H9 (cell line): ENCODE results near the gene STK11. TPM values are rescaled to one million over a fixed set of nuclear protein-coding genes. Genes with fewer than 3 reads are reported as not detected.

Experiments used
- DNase-seq: peaks from one replicate; pipeline ENCODE4 v3.0.0-alpha.2; 2017
- H2AFZ ChIP-seq: one replicate; pipeline ENCODE4 v1.6.1; 2013; ENCODE audit warnings: mild to moderate bottlenecking, low read length, control low read depth, moderate library complexity
- H2AK5ac ChIP-seq: 2 replicates; pipeline ENCODE4 v1.6.1; 2013; ENCODE audit warnings: low read length, control low read depth, mixed read lengths; ENCODE audit not compliant: insufficient read length
- H2BK120ac ChIP-seq: one replicate; pipeline ENCODE4 v1.6.1; 2013; ENCODE audit warnings: low read depth, mild to moderate bottlenecking, low read length, control low read depth, inconsistent platforms; ENCODE audit not compliant: poor library complexity, severe bottlenecking
- H2BK12ac ChIP-seq: 2 replicates; pipeline ENCODE4 v1.6.1; 2013; ENCODE audit warnings: low read length, control low read depth, mixed read lengths, low read depth; ENCODE audit not compliant: insufficient read length
- H2BK15ac ChIP-seq: 2 replicates; pipeline ENCODE4 v1.6.1; 2013; ENCODE audit warnings: low read depth, low read length, control low read depth
- H2BK20ac ChIP-seq: one replicate; pipeline ENCODE4 v1.6.1; 2013; ENCODE audit warnings: low read depth, mild to moderate bottlenecking, low read length, control low read depth, inconsistent platforms; ENCODE audit not compliant: poor library complexity, severe bottlenecking
- H2BK5ac ChIP-seq: 2 replicates; pipeline ENCODE4 v1.6.1; 2013; ENCODE audit warnings: low read length, control low read depth, mixed read lengths; ENCODE audit not compliant: insufficient read length
- H3K14ac ChIP-seq: 2 replicates; pipeline ENCODE4 v1.6.1; 2013; ENCODE audit warnings: low read length, control low read depth; ENCODE audit not compliant: insufficient read depth
- H3K18ac ChIP-seq: 2 replicates; pipeline ENCODE4 v1.6.1; 2013; ENCODE audit warnings: low read depth, mild to moderate bottlenecking, mixed read lengths, low read length, control low read depth; ENCODE audit not compliant: insufficient read length
- H3K23ac ChIP-seq: 2 replicates; pipeline ENCODE4 v1.6.1; 2013; ENCODE audit warnings: low read length, control low read depth, mixed read lengths, low read depth; ENCODE audit not compliant: insufficient read length
- H3K23me2 ChIP-seq: 2 replicates; pipeline ENCODE4 v1.6.1; 2013; ENCODE audit warnings: low read depth, mild to moderate bottlenecking, mixed read lengths, low read length, control low read depth; ENCODE audit not compliant: insufficient read length, poor library complexity, severe bottlenecking
- H3K27ac ChIP-seq: 2 replicates; pipeline ENCODE4 v1.5.1; 2013; ENCODE audit warnings: low read length, control low read depth, mixed read lengths, low read depth; ENCODE audit not compliant: insufficient read length
- H3K27me3 ChIP-seq: 2 replicates; pipeline ENCODE4 v1.6.1; 2013; ENCODE audit warnings: low read length, control low read depth, inconsistent platforms; ENCODE audit not compliant: insufficient read depth
- H3K4ac ChIP-seq: 2 replicates; pipeline ENCODE4 v1.6.1; 2013; ENCODE audit warnings: low read depth, mild to moderate bottlenecking, control low read depth, inconsistent platforms, low read length, moderate library complexity
- H3K4me1 ChIP-seq: 2 replicates; pipeline ENCODE4 v1.6.1; 2013; ENCODE audit warnings: low read length, control low read depth, inconsistent platforms; ENCODE audit not compliant: insufficient read depth
- H3K4me2 ChIP-seq: 2 replicates; pipeline ENCODE4 v1.6.1; 2013; ENCODE audit warnings: low read length, control low read depth, mixed read lengths; ENCODE audit not compliant: insufficient read length, insufficient read depth
- H3K56ac ChIP-seq: 2 replicates; pipeline ENCODE4 v1.6.1; 2013; ENCODE audit warnings: low read depth, mild to moderate bottlenecking, mixed read lengths, low read length, control low read depth; ENCODE audit not compliant: insufficient read length
- H3K79me1 ChIP-seq: 2 replicates; pipeline ENCODE4 v1.6.1; 2013; ENCODE audit warnings: low read depth, mild to moderate bottlenecking, moderate library complexity, low read length, control low read depth, inconsistent platforms; ENCODE audit not compliant: insufficient read depth, poor library complexity, severe bottlenecking
- H3K79me2 ChIP-seq: 2 replicates; pipeline ENCODE4 v1.6.1; 2013; ENCODE audit warnings: low read length, control low read depth, inconsistent platforms; ENCODE audit not compliant: insufficient read depth
- H3K9ac ChIP-seq: 2 replicates; pipeline ENCODE4 v1.6.1; 2013; ENCODE audit warnings: low read length, control low read depth, mixed read lengths; ENCODE audit not compliant: insufficient read length; ENCODE audit errors: extremely low read depth
- H3K9me3 ChIP-seq: one replicate; pipeline ENCODE4 v1.6.1; 2013; ENCODE audit warnings: low read depth, low read length, inconsistent platforms; ENCODE audit not compliant: control insufficient read depth
- H3T11ph ChIP-seq: one replicate; pipeline ENCODE4 v1.6.1; 2013; ENCODE audit warnings: mild to moderate bottlenecking, low read length, control low read depth, inconsistent platforms
- H4K20me1 ChIP-seq: one replicate; pipeline ENCODE4 v1.6.1; 2013; ENCODE audit not compliant: control insufficient read depth, insufficient read length, insufficient read depth
- H4K5ac ChIP-seq: 2 replicates; pipeline ENCODE4 v1.6.1; 2013; ENCODE audit warnings: low read depth, mild to moderate bottlenecking, mixed read lengths, low read length, control low read depth; ENCODE audit not compliant: insufficient read length
- H4K8ac ChIP-seq: replicated peaks from 2 replicates; pipeline ENCODE4 v1.6.1; 2013; ENCODE audit warnings: low read length, control low read depth, mixed read lengths, low read depth; ENCODE audit not compliant: insufficient read length
- H4K91ac ChIP-seq: 2 replicates; pipeline ENCODE4 v1.6.1; 2013; ENCODE audit warnings: low read depth, mild to moderate bottlenecking, moderate library complexity, mixed read lengths, low read length, control low read depth; ENCODE audit not compliant: insufficient read length
- H3K27ac Mint-ChIP-seq, 3 experiments: 2 replicates in 2 of 3; 3 replicates in 1 of 3; pipeline ENCODE4 v1.8.0; 2020 to 2021; ENCODE audit warnings: mixed read lengths in 3 of 3, mild to moderate bottlenecking in 1 of 3, moderate library complexity in 1 of 3
- H3K27me3 Mint-ChIP-seq: 2 replicates; pipeline ENCODE4 v1.8.0; 2021; ENCODE audit warnings: low read depth, mild to moderate bottlenecking, moderate library complexity, mixed read lengths
- H3K36me3 Mint-ChIP-seq, 3 experiments: 2 replicates in 2 of 3; 3 replicates in 1 of 3; pipeline ENCODE4 v1.8.0; 2020 to 2021; ENCODE audit warnings: low read depth in 3 of 3, mixed read lengths in 3 of 3; ENCODE audit not compliant: insufficient read depth in 1 of 3
- H3K4me1 Mint-ChIP-seq, 2 experiments: 2 replicates each; pipeline ENCODE4 v1.8.0; 2020; ENCODE audit warnings: mixed read lengths in 2 of 2
- H3K4me3 Mint-ChIP-seq, 2 experiments: 2 replicates in 1 of 2; 3 replicates in 1 of 2; pipeline ENCODE4 v1.8.0; 2020 to 2021; ENCODE audit warnings: mild to moderate bottlenecking in 2 of 2, mixed read lengths in 2 of 2, moderate library complexity in 1 of 2
- H3K9me3 Mint-ChIP-seq, 2 experiments: 2 replicates in 1 of 2; 3 replicates in 1 of 2; pipeline ENCODE4 v1.8.0; 2020; ENCODE audit warnings: mild to moderate bottlenecking in 2 of 2, mixed read lengths in 2 of 2, moderate library complexity in 1 of 2
- CTCF ChIP-seq: fragments of 200-600 bp; sonication (generic); conservative IDR thresholded peaks from 3 replicates; pipeline ENCODE4 v1.8.0; 2021; ENCODE audit warnings: antibody characterized with exemption, mild to moderate bottlenecking
- WGBS: extraction: QIAGEN DNeasy Blood & Tissue Kit; methylation state at CpG from one replicate; pipeline ENCODE4 v1.1.7; 2013; ENCODE audit warnings: missing lambda C conversion rate, low lambda C conversion rate, mixed read lengths; ENCODE audit not compliant: insufficient read length; ENCODE audit errors: extremely low coverage; 5-methylcytosine and 5-hydroxymethylcytosine counted together
- long read RNA-seq: library from polyadenylated mRNA; unstranded; transcript quantifications from one replicate; pipeline ENCODE4 v2.0.0, GENCODE V29; 2020
- total RNA-seq: library from RNA; stranded (reverse); gene quantifications from 2 replicates; pipeline ENCODE4 v1.2.1, GENCODE V29; 2021

The STK11 gene
- total RNA-seq: 74.3 and 75.5 TPM in 2 replicates
- long read RNA-seq, partial matches to known transcripts: 1 of 5 reads
- long read RNA-seq, other reads (novel, unspliced or antisense): 2 of 5 reads

GRCh38 chr19:1205114-1206099, at the start of gene STK11:
TSS of gene STK11 (plus strand) at chr19:1205778. CDS start at chr19:1206914, 1,136 bp downstream.
- H3K56ac ChIP-seq: no peak within 1 kb of the TSS
- H2BK5ac ChIP-seq: no peak within 1 kb of the TSS
- no peak within 1 kb of the TSS for H2AK5ac ChIP-seq
- H3K27ac Mint-ChIP-seq: peak within 1 kb of the TSS in 1 of 3 experiments; percentile 73; a peak in 1 of 7 replicates
- H3K4me3 Mint-ChIP-seq: peak within 1 kb of the TSS; percentile 87 to 88
- peak; percentile 99 for DNase-seq
- peaks cover 27% of the 10 kb centered on the region; the same call in 1 of the 2 replicates for H3K79me2 ChIP-seq
- no peaks in the 10 kb centered on the region for H3K9me3 Mint-ChIP-seq
- no peak within 1 kb of the TSS for H3K14ac ChIP-seq
- no peak within 1 kb of the TSS for H4K8ac ChIP-seq
- no peak within 1 kb of the TSS for H2BK12ac ChIP-seq
- no peak within 1 kb of the TSS for H4K5ac ChIP-seq
- H3K27me3 ChIP-seq: no peaks in the 10 kb centered on the region
- no peak within 1 kb of the TSS for H3K4ac ChIP-seq
- H3K27me3 Mint-ChIP-seq: no peaks in the 10 kb centered on the region
- peaks cover 4% of the 10 kb centered on the region for H4K20me1 ChIP-seq
- no peak within 1 kb of the TSS for H2BK15ac ChIP-seq
- no peak within 1 kb of the TSS for H3K23ac ChIP-seq
- WGBS: no CpG with 5 or more reads among the region's 114 CpGs
- no peak for TF ChIP-seq CTCF
- peak within 1 kb of the TSS; percentile 76 for H3K9ac ChIP-seq
- H3K27ac ChIP-seq: no peak within 1 kb of the TSS
- no peak within 1 kb of the TSS for H3T11ph ChIP-seq
- no peak within 1 kb of the TSS for H2BK120ac ChIP-seq
- peaks cover 15 to 20% of the 10 kb centered on the region in 2 experiments for H3K4me1 Mint-ChIP-seq
- no peak within 1 kb of the TSS for H4K91ac ChIP-seq
- no peak within 1 kb of the TSS for H2BK20ac ChIP-seq
- no peak within 1 kb of the TSS for H2AFZ ChIP-seq
- H3K79me1 ChIP-seq: peaks cover 9% of the 10 kb centered on the region
- H3K9me3 ChIP-seq: no peaks in the 10 kb centered on the region
- H3K18ac ChIP-seq: no peak within 1 kb of the TSS
- peaks cover 5 to 20% (median 16%) of the 10 kb centered on the region in 3 experiments for H3K36me3 Mint-ChIP-seq
- peaks cover 14% of the 10 kb centered on the region for H3K23me2 ChIP-seq
- H3K4me2 ChIP-seq: peak within 1 kb of the TSS; percentile 99
- no peaks in the 10 kb centered on the region for H3K4me1 ChIP-seq
